Skin of body (tissue), 2 donors: Measurements from ENCODE around the gene KATNB1. TPM values are rescaled to one million over a fixed set of nuclear protein-coding genes. Genes with fewer than 3 reads are reported as not detected.

Experiments used
- DNase-seq: peaks from one replicate; lab custom pipeline; 2025; lab: John Stamatoyannopoulos, UW
- total RNA-seq: library from RNA; depleted of rRNA; stranded (reverse); fragments of >200 nt; gene quantifications from one replicate; pipeline ENCODE4 v1.2.3, GENCODE V29; 2014

Gene KATNB1, protein sequence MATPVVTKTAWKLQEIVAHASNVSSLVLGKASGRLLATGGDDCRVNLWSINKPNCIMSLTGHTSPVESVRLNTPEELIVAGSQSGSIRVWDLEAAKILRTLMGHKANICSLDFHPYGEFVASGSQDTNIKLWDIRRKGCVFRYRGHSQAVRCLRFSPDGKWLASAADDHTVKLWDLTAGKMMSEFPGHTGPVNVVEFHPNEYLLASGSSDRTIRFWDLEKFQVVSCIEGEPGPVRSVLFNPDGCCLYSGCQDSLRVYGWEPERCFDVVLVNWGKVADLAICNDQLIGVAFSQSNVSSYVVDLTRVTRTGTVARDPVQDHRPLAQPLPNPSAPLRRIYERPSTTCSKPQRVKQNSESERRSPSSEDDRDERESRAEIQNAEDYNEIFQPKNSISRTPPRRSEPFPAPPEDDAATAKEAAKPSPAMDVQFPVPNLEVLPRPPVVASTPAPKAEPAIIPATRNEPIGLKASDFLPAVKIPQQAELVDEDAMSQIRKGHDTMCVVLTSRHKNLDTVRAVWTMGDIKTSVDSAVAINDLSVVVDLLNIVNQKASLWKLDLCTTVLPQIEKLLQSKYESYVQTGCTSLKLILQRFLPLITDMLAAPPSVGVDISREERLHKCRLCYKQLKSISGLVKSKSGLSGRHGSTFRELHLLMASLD
- 13.8 TPM for total RNA-seq

DNA sequence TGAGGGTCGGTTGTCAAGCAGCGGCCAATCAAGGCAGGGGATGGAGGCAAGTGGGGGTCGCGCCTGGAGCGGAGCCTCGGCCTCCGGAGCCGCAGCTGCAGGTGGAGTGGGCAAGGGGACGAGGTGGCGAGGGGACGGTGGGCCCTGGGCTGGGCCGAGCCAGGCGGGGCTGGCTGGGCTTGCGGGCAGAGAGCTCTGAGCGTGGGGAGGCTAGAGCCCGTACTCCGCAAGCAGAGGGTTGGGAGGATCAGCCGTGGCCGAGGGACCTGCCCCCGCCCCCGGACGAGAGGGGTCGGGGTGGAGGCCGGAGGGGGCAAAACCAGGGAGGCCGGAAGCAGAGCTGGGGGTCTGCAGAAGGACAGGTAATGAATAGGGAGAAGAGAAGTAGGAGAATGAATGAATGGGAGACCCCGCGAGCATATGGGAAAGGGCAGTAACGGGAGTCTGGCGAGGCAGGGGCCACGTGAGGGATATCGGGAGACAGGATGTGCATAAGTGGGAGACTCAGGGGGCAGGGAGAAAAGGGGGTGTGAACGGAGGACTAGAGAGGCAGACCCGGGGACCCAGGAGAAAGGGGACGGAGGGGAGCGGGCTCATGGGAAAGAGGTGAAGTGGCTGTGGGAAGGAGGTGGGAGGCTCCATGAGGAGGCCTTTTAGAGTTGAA is at the start of gene KATNB1:
KATNB1 (plus strand) TSS at position 16 of the 664 bp plus-strand sequence. CDS start 1,474 bp downstream, outside the sequence.
- DNase-seq: no peak

DNA sequence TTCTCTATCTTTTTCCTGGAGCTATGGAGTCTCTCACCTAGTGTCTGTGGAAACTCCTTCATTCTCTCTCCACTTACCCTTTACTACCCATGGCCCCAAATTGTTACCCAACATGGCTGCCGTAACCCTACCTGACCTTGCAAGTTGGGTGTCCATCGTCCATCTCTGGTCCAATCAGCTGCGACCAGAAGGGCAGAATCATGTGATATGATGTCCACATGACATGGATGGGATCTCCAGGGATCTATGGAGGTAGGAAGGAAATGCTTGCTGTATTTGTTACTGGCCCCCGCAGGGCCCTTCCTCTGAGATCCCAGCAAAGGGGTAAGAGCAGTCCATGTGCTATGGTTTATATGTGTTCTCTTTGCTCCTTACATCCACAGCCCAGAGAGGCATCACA is 49.0 kb upstream of the KATNB1 start:
- no peak for DNase-seq

DNA sequence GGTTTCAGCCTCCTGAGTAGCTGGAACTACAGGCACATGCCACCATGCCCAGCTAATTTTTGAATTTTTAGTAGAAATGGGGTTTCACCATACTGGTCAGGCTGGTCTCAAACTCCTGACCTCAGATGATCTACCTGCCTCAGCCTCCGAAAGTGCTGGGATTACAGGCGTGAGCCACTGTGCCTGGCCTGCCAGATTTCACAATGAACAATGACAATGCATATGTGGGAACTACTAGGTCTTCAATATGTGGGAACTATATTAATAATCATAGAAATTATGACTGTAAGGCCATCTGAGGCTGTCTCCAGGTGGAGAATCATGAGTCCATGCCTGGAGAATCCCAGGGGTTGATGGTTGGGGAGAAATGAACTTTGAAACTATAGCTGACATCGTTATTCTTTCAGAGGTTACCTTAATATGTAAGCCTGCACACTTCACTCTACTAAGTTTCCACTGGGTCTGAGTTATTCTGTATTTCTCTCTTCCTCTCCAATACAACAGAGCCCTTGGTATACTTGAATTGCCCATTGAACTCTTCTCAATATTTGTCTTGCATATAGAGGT is 48.1 kb upstream of the KATNB1 start:
- no peak for DNase-seq

DNA sequence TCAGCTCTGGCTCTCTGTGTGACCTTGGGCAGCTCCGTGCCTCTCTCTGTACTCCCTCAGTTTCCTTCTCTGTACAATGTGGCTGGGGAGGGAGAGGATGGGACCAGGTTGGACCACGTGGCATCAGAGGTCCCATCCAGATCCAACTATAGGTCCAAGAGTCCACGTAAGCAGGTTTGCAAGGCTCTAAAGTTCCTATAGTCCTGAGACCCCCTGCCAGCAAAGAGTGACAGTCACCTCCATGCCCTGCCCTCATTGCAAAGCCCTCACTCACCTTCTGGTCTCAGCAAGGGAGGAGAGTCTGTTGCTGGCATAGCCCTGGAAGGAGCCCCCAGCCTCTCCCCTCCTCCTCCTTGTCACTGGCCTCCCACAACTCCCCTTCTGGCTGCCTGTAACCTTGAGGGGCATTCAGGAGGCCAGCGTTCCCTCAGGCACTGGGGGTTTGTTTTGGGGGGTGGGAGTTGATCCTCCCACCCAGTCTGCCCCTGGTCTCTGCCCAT is 47.0 kb upstream of the KATNB1 start:
- no peak for DNase-seq

DNA sequence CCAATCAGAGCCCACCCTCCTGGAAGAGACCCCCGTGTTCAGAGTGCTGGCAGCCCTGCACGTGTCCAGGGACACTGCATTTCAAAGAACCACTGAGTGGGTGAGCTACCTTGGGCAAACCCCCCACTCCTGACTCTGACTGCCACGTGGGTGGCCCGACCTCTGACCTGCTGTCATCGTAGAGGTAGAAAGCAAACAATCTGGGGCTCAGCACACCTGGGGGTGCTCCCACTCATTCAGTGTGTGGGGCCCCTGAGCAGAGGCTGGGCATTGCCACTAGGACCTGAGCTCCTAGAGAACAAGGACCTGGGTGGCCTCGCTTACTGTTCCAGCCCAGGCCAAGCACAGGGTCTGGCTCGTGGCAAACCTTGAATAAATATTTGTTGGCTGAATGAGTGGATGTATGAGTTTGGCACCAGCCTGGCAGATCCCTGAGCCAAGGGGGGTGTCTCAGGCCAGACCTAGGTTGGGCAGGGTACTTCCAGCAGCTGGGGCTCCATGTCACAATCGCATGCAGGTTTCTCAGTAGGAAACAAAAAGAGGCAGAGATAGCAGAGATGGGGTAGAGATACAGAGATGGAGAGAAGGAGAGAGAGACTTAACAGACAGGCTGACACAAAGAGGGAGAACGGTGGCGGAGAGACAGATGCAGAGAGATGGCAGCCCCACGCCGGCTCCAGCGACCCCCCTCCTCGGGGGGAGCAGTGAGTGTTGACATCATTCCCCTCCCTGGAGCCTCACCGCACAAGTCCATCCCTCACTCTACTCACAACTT is 46.4 kb upstream of the KATNB1 start:
- no peak for DNase-seq

DNA sequence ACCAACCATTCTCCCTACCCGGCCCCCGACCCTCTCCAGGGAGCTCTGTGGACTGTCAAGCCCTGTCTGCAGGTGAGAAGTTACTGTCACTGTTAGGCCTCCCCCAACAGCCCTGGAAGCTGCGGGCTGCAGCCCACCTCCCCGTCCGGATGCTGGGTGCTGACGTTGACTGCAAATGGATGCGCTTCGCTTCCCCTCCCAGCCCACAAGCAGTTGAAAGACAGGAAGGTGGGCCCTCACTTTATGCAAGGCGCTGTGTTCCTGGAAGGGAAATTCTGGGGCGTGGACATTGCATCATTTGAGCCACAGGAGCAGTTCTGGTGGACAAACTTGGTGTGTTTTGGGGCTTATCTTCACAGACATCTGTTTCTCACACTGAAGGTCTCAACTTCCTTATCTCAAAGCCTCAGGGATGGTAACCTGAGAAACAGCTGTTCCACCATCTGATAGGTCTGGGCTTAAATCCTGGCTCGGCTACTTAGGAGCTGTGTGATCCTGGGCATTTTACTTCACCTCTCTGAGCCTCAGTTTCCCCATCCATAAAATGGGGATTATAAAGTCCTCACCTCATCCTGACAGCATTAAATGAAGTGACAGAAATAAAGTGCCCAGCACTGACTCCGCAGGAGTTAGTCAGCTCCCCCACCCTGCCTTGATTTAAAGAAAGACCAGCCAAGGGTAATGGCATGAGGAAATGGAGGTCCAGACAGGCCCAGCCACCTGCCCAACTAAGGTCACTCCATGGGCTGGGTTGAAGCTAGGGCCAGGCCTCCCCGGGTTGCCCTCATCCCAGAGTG is 45.6 kb upstream of the KATNB1 start:
- DNase-seq: no peak

DNA sequence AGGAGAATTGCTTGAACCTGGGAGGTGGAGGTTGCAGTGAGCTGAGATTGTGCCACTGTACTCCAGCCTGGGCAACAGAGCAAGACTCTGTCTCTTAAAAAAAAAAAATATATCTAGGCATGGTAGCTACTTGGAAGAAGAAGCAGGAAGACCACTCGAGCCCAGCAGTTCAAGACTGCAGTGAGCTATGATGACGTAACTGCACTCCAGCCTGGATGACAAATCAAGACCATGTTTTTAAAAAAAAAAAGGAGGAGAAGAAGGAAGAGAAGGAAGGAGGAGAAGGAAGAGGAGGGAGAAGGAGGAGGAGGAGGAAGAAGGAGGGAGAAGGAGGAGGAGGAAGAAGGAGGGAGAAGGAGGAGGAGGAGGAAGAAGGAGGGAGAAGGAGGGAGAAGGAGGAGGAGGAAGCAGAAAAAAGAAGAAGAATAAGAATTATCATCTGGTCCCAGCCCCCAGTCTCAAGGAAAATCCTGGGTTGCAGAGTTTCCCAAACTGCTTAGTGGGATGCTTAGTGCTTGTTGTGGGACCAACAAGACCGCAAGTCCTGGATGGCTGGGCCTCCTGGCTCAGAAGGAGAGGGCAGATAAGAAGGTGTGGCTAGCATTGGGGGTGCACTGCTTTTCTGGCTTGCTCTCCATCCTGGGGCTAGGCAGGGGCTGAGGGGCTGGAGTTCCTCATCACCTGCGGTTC is 44.6 kb upstream of the KATNB1 start:
- DNase-seq: no peak

DNA sequence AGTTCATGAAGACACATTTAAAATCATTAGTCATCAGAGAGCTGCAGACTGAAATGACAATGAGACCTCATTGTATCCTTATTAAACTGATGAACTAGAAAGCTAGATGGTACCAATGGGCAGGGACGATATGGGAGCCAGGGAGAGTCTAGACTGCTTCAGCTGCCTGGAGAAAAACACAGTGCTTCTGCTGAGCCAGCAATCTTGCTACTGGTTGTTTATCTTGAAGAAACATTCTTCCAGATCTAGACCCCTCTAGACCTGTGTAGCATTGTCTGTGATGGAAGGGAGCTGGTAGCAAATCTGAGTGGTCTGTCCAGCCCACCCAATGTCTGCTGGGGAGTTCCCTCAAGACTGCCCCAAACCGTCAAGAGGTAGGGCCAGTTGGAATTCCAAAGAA is 42.9 kb upstream of the KATNB1 start:
- no peak for DNase-seq

DNA sequence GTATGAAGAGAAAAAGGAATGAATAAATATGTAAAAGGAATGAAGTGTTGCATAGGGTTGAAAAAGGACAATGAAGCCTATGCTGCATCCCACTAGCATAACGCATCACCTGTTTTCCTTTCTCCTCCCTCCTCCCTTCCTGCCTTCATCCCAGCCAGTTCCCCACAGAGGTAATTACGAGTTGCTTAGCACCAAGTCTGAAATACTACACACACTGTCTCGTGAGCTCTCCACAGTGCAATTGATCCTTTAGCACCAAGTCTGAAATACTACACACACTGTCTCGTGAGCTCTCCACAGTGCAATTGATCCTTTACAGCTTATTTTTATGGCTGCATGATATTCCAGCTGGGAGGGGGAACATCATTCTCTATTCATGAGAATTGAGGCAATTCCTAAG is 42.0 kb upstream of the KATNB1 start:
- DNase-seq: no peak

DNA sequence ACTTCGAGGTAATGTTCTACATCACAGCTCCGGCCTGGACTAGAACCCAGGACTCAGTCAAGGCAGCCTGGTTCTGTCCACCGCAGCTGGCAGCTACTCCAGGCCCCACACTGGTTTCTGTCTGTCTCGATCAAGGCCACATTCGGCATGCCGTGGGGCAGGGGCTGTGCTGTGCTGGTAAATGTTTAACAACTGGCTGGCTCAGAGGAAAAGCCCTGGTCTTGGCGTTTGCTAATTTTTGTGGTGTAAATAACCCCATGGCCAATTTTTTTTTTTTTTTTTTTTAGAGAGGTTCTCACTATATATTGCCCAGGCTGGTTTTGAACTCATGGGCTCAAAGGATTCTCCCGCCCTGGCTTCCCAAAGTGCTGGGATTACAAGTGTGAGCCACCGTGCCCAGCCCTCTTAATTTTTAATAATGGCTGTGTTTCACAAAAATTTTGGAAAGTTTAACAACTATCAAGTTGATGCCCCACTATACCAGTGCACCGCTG is 41.3 kb upstream of the KATNB1 start:
- DNase-seq: no peak

DNA sequence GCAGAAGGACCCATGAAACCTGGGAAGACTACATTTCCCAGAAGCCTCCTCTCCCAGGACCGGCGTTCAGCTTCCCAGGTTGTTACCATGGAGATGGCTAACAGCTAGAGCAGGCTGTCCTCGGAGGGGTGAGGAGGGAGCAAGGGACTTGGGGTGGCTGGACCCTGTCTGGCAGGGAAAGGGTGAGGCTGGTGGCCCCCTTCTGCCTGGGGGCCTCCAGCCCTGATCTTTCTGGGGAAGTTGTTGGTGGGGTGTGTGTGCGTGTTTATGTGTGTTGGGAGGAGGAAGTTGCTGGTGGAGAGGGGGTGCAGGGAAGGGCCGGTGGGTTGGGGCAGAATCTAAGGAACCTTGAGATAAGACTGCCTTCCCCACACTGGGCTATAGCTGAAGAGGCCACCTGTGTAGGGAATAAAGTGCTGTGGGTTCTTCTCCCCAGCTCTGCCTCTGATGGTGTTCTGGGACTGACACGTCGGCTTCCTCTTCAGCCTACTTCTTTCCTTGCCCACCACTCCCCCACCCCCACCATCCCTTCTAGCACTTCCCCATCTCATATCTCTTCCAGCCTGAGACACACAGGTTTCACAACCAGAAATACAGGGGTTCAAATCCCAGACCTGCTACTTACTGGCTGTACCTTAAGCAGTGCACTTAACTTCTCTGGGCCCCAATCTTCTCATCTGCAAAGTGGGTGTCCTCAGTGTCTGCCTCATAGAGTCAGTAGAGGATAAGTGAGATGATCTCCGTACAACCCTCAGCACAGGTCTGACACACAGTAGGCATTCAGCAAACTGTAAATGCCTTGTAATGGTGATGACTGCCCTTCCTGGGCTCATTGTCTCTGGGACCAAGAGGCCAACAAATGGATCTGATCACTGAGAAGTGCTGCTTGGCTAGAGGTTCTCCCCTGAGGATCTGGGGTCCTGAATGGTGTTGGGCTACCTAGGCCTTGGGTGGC is 40.6 kb upstream of the KATNB1 start, which contains the start of gene DRC7:
DRC7 (plus strand) TSS at position 82 of the 955 bp plus-strand sequence. CDS start 3,144 bp downstream, outside the sequence.
- DNase-seq: no peak

DNA sequence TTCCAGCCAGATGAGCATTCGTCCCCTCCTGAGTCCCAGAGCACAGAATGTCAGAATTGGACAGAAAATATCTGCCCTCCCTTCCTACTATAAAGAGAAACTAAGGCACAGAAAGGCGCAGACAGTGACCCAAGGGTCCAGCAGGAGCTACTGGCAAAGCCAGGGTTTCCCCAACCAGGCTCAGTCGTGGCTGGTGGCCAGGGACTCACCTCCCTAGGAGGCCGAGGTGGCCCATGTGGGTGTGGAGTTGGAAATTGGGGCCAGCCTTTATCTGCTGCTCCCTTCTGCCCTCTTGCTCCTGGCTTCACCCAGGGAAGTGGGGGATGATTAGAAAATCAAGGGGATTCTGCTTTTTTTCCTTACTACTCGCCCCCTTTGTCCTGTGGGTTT is 39.9 kb upstream of the KATNB1 start:
- DNase-seq: no peak

DNA sequence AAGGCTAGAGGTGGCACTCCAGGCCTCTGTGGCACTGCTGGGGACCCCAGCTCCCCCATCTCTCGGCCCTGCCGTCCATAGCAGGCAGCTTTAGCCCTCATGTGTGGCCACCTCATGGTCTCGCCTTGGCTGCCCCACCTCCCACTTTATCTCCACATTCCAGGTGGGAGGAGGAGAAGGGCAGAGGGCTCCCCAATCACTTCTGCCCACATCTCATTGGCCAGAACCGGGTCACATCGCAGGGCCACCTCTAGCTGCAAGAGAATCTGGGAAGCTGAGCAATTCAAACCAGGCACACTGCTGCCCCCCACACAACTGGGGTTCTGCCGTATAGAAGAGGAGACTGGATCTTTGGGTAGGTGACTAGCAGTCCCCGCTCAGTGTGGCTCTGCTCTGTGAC is 39.3 kb upstream of the KATNB1 start:
- no peak for DNase-seq

DNA sequence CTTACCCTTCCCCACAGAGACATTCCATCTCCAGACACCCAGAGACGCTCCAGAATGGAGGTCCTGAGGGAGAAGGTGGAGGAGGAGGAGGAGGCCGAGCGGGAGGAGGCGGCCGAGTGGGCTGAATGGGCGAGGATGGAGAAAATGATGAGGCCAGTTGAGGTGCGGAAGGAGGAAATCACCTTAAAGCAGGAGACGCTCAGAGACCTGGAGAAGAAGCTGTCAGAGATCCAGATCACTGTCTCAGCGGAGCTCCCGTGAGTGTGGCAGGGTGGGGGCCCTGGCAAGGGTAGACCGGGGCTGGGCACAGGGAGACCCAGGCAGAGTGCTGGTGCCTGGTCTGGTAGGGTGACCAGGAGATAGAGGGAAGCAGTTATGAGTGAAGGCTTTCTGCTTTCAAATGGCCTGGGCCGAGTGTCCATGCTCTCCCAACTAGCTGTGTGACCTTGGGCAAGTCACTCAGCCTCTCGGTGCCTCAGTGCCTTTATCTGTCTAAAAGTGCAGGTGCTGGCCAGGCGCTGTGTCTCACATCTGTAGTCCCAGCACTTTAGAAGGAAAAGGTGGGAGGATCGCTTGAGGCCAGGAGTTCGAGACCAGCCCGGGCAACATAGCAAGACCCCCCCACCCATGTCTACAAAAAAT is 37.6 kb upstream of the KATNB1 start:
- DNase-seq: no peak

DNA sequence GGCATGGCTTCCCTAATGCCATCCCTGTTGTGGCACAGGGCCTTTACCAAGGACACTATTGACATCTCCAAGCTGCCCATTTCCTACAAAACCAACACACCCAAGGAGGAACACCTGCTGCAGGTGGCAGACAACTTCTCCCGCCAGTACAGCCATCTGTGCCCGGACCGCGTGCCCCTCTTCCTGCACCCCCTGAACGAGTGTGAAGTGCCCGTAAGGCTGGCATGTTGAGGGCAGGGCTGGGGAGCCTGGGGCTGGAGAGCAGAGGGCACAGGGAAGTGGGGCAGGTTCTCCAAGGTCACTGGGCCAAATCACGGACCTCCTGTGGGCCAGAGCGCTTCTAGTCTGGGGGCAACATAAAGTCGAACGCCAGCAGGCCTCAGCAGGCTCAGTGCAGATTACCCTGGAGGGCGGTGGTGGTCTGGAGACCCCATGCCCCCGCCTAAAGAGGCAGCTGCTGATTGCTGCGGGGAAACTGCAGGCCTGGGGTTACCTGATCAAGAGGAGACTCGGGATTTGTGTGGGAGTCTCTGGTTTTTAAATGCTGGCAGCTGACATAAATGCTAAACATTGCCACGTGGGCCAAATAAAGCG is 36.7 kb upstream of the KATNB1 start:
- no peak for DNase-seq

DNA sequence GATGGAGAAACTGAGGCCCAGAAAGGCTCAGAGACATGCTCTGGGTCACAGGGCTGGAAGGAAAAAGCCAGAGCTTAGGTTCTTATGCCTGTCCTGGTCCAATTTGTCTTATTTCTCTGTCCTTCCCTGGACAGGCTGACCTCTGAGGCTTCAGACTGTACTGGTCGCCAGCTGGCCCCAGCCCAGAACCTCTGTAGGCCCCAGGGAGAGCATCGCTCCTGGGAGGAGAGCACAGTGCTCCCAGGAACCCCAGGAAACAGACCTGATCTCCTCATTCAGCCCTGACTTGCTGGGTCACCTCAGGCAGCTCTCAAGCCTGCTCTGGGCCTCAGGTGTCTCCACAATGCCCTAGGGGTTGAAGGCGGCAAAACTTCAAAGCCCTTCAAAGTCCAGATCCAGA is 36.1 kb upstream of the KATNB1 start:
- no peak for DNase-seq

DNA sequence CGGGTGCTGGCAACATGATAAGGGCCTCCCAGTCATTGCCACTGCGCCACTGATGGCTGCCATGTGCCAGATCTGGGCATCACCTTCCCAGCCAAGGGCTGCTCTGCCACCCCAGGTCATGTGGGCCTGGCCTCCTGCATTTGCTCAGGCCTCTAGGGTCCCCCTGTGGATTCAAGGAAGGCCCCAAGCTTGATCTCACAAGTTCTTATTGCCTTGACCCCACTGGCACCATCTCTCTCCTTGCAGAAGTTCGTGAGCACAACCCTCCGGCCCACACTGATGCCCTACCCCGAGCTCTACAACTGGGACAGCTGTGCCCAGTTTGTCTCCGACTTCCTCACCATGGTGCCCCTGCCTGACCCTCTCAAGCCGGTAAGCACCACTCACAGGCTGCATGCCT is 35.7 kb upstream of the KATNB1 start:
- DNase-seq: no peak
